Fibroblast of upper back skin (primary cell): ENCODE data around the gene UBL4A.
A peak's percentile ranks its signal among the peaks of the same experiment; 100 is the strongest.

Source experiments
- DNase-seq: peaks from one replicate; pipeline ENCODE4 v3.0.0-alpha.2; 2013

Gene UBL4A

DNA sequence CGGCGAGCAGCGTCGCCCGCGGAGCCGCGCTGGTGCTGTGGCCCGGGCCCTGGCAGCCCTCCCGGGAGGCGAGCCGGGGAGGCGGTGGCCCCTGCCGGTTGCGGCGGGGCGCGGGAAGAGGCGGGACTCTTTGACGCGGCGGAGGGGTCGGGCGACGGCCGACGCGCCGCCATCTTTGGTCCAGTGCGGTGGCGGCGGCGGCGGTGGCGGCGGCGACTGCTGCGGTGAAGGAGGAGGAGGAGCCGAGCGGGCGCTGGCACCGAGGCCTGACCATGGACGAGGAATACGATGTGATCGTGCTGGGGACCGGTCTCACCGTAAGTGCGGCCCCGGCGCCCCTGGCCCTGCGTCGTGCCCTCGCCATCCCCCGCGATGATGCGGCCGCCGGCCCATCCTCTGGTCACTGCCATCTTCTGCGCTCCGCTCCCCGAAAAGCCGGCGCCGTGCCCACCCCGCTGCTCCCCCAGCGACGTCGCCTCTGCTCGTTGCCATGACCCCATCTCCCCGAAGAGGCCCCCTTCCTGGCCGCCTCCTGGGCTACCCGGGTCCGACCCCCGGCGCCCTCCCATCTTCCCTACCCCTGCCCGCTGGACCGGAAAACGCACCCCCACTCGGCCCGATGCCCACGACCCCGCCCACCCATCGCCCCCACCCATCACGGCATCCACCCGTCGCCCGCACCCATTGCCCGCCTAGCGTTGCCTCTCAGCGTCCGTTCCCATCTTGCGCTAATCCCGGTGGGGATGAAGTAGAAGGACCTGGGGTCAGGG is 49.2 kb downstream of the UBL4A start, which contains the start of gene GDI1:
Gene GDI1, plus strand, starts transcription at position 172 of the 770 bp plus-strand sequence. Its CDS starts 101 bp downstream, at position 273.
- peak; percentile 51 for DNase-seq

DNA sequence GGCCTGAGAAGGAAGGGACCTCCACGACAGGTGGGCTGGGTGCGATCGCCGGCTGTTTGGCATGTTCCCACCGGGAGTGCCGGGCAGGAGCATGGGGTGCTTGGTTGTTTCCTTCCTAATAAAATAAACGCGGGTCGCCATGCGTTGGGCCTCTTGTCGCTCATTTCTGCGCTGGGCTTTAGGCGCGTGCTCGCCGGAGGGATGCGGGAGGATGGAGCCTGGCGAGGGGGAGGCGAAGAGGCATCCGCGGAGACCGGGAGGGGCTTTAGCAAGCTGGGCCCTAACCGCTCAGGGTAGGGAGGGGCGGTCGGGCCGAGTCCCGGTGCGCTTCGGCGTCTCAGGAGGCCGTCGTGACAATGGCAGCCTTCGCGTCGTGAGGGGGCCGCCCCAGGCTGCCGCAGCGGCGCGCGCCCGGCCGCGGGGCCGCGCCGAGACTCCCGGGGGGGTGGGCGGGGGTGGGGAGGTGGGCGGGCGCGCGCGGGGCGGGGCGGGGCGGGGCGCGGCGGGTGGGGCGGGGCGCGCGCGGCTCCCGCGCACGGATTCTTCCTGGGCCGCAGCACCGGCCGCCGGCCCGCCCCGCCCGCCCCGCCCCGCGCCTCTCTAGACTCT is 49.9 kb downstream of the UBL4A start:
- DNase-seq = no peak

DNA sequence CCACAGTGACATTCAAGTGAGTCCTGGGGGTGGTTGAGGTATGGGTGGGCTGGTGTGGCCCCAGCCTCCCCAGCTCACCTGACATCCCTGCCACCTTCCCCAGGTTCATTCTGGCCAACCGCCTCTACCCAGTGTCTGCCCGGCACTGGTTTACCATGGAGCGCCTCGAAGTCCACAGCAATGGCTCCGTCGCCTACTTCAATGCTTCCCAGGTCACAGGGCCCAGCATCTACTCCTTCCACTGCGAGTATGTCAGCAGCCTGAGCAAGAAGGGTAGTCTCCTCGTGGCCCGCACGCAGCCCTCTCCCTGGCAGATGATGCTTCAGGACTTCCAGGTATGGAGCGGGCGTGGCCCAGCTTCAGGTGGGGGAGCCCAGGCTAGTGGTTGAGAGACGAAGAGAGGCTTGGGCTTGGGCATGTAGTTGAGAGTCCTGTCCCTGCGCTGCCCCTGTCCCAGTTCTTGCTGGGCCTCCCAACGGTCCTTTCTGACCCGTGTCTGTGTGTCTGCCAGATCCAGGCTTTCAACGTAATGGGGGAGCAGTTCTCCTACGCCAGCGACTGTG is 51.2 kb downstream of the UBL4A start:
- no peak for DNase-seq

DNA sequence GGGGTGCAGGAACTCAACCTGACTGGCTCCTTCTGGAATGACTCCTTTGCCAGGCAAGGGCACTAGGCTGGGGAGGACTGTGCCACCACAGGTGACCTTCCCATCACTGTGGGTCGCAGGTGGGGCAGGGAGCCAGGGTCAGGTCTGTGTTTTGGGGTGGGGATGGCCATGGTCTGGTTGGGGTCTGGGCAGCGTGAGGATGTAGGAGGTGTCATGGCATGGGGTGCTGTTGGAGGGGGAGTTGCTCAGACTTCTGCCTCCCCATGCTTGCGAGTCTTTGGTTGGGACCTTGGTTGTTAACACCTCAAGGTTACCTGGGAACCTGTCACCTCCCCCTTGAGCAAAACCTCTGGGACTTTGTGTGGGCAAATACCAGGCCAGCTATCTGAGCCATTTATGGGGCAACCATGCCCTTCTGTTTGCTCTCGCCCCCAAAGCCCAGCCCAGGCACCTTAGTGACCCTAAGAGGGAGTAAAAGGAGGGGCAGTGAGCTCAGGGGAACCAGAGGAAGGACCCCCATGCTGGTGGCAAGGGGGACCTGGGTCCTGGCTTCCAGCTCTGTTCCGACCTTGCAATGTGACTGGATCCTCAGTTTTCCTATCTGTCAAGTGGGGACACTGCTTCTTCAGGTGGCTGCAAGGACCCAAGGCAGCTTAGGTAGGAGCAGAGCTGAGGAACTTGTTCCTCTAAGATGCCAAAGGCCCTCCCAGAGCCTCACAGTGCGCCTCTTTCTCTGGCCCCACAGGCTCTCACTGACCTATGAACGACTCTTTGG is 51.8 kb downstream of the UBL4A start:
- DNase-seq = no peak
